Measurements from ENCODE around the gene SRGAP3.

Gene SRGAP3

DNA sequence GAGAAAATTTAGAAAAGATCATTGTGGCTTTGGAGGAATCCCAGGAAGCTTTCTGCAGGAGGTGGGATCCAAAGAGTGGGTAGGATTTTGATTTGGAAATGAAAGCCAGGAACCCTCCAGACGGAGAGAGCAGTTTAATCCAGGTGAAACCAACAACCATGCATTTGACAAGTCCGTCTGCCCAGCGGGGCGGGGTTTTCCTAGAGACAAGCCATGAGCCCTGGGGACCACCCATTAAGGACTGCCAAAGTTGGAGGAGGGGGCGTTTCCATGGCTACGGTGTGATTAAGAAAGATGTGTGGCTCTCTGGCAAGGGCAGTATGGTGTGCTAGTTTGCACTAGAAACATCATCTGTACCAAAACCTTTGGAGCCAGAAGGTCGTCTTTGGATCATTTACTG, 53.4 kb downstream of the SRGAP3 start:
- Histone ChIP-seq H3K4me1 (ENCODE audit: control insufficient read depth, insufficient read depth, low read length) (peaks cover 19% of the 10 kb centered on the region), H3K27me3 (ENCODE audit: control insufficient read depth, insufficient read depth, low read length) (no peaks in the 10 kb centered on the region), H3K9me3 (ENCODE audit: control insufficient read depth, insufficient read depth, low read length) (no peaks in the 10 kb centered on the region), H3K4me3 (ENCODE audit: low read depth, low read length) (no peak overlapping the region), H3K9ac (ENCODE audit: low read depth, low read length) (no peak overlapping the region), H3K36me3 (ENCODE audit: control insufficient read depth, insufficient read depth, low read length) (no peaks in the 10 kb centered on the region)

DNA sequence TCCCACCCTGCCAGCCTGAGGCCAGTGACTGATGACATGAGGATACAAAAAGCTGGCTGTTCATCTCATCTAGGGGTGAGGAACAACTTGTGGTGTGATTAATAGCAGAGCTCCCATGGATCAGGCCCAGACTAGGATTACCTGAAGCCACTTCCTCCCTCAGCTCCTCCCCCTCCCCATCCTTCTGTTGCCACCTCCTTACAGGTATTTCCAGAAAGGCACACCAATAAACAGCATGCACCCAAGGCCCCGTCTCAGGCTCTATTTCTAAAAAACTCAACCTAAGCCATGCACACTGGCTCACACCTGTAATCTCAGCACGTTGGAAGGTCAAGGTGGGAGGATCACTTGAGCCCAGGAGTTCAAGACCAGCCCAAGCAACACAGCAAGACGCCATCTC, 54.1 kb downstream of the SRGAP3 start:
- H3K27me3 ChIP-seq (ENCODE audit: control insufficient read depth, insufficient read depth, low read length), result no peaks in the 10 kb centered on the region
- peaks cover 19% of the 10 kb centered on the region for H3K4me1 ChIP-seq (ENCODE audit: control insufficient read depth, insufficient read depth, low read length)
- H3K4me3 ChIP-seq (ENCODE audit: low read depth, low read length), result no peak overlapping the region
- no peaks in the 10 kb centered on the region for H3K36me3 ChIP-seq (ENCODE audit: control insufficient read depth, insufficient read depth, low read length)
- H3K9ac ChIP-seq (ENCODE audit: low read depth, low read length), result no peak overlapping the region
- H3K9me3 ChIP-seq (ENCODE audit: control insufficient read depth, insufficient read depth, low read length), result no peaks in the 10 kb centered on the region

DNA sequence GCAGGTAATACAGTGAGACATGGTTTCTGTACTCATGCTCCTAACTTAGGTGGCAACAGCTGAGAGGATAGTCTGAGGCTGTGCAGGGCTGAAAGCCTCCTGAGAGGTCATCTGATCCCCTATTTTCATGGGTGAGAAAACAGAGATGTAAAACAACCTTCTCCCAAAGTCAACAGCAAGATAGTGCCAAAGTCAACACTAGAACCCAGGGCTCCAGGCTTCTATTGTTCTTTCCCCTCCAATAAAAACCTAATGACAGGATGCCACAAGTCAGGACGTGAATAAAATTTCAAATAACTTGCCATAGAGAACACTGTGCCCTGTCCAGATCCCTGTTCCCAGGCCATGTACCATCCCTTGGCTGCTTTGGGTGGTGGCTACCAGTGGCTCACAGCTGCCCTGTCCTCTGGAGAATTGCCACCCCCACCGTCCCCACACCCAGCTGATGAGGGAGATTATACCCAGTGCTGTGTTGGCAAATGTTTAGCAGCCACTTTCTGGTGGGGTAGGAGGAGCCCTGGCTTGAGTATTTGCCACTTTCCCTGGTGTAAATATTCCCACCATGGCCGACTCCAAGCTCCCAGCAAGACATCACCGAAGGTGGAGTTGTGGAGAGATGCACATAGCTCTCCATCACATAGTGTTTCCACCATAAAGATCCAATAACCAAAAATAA, 54.8 kb downstream of the SRGAP3 start:
- Histone ChIP-seq H3K36me3 (ENCODE audit: control insufficient read depth, insufficient read depth, low read length) (no peaks in the 10 kb centered on the region), H3K4me1 (ENCODE audit: control insufficient read depth, insufficient read depth, low read length) (peaks cover 19% of the 10 kb centered on the region), H3K4me3 (ENCODE audit: low read depth, low read length) (no peak overlapping the region), H3K9me3 (ENCODE audit: control insufficient read depth, insufficient read depth, low read length) (no peaks in the 10 kb centered on the region), H3K9ac (ENCODE audit: low read depth, low read length) (no peak overlapping the region), H3K27me3 (ENCODE audit: control insufficient read depth, insufficient read depth, low read length) (no peaks in the 10 kb centered on the region)

- peaks cover 10% of the 10 kb centered on the region for H3K4me1 ChIP-seq (ENCODE audit: control insufficient read depth, insufficient read depth, low read length)
- H3K27me3 ChIP-seq (ENCODE audit: control insufficient read depth, insufficient read depth, low read length), result no peaks in the 10 kb centered on the region
- no peak overlapping the region for H3K9ac ChIP-seq (ENCODE audit: low read depth, low read length)
- H3K36me3 ChIP-seq (ENCODE audit: control insufficient read depth, insufficient read depth, low read length), result no peaks in the 10 kb centered on the region
- H3K9me3 ChIP-seq (ENCODE audit: control insufficient read depth, insufficient read depth, low read length), result no peaks in the 10 kb centered on the region
- no peak overlapping the region for H3K4me3 ChIP-seq (ENCODE audit: low read depth, low read length)
Observed at GRCh38 chr3:9193633-9194195, 55.7 kb downstream of the SRGAP3 start.

- H3K27me3 ChIP-seq (ENCODE audit: control insufficient read depth, insufficient read depth, low read length), result no peaks in the 10 kb centered on the region
- no peak overlapping the region for H3K9ac ChIP-seq (ENCODE audit: low read depth, low read length)
- no peaks in the 10 kb centered on the region for H3K36me3 ChIP-seq (ENCODE audit: control insufficient read depth, insufficient read depth, low read length)
- peaks cover 6% of the 10 kb centered on the region for H3K4me1 ChIP-seq (ENCODE audit: control insufficient read depth, insufficient read depth, low read length)
- no peaks in the 10 kb centered on the region for H3K9me3 ChIP-seq (ENCODE audit: control insufficient read depth, insufficient read depth, low read length)
- H3K4me3 ChIP-seq (ENCODE audit: low read depth, low read length), result no peak overlapping the region
Observed at GRCh38 chr3:9193211-9193610, 56.2 kb downstream of the SRGAP3 start.

GRCh38 chr3:9192248-9193025, 57.0 kb downstream of the SRGAP3 start:
- Histone ChIP-seq H3K4me3 (ENCODE audit: low read depth, low read length) (no peak overlapping the region), H3K27me3 (ENCODE audit: control insufficient read depth, insufficient read depth, low read length) (no peaks in the 10 kb centered on the region), H3K4me1 (ENCODE audit: control insufficient read depth, insufficient read depth, low read length) (peaks cover 6% of the 10 kb centered on the region), H3K36me3 (ENCODE audit: control insufficient read depth, insufficient read depth, low read length) (no peaks in the 10 kb centered on the region), H3K9ac (ENCODE audit: low read depth, low read length) (no peak overlapping the region), H3K9me3 (ENCODE audit: control insufficient read depth, insufficient read depth, low read length) (no peaks in the 10 kb centered on the region)

DNA sequence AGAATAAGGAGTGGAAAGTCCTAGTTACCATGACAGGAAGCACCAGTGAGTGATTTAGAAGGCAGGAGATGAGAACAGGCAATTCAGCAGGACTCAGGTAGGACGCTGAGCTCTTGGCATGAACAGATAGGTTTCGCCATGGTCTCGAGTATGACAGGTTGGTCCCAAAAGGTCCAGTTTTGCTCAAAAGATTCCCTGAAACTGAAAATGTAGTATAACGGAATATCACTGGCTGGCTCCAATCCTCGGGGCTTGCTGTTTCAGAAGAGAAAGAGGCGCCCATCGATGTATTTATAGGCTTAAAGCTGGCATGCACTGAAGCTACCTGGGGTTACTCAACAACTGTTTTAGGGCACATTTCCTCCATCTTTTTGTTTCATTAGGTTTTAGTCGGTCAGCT, 59.2 kb downstream of the SRGAP3 start:
- Histone ChIP-seq H3K36me3 (ENCODE audit: control insufficient read depth, insufficient read depth, low read length) (no peaks in the 10 kb centered on the region), H3K27me3 (ENCODE audit: control insufficient read depth, insufficient read depth, low read length) (no peaks in the 10 kb centered on the region), H3K9ac (ENCODE audit: low read depth, low read length) (no peak overlapping the region), H3K9me3 (ENCODE audit: control insufficient read depth, insufficient read depth, low read length) (no peaks in the 10 kb centered on the region), H3K4me1 (ENCODE audit: control insufficient read depth, insufficient read depth, low read length) (no peaks in the 10 kb centered on the region), H3K4me3 (ENCODE audit: low read depth, low read length) (no peak overlapping the region)

- H3K27me3 ChIP-seq (ENCODE audit: control insufficient read depth, insufficient read depth, low read length), result no peaks in the 10 kb centered on the region
- no peaks in the 10 kb centered on the region for H3K9me3 ChIP-seq (ENCODE audit: control insufficient read depth, insufficient read depth, low read length)
- H3K4me1 ChIP-seq (ENCODE audit: control insufficient read depth, insufficient read depth, low read length), result peaks cover 9% of the 10 kb centered on the region
- no peak overlapping the region for H3K9ac ChIP-seq (ENCODE audit: low read depth, low read length)
- H3K36me3 ChIP-seq (ENCODE audit: control insufficient read depth, insufficient read depth, low read length), result no peaks in the 10 kb centered on the region
- no peak overlapping the region for H3K4me3 ChIP-seq (ENCODE audit: low read depth, low read length)
Observed at GRCh38 chr3:9188583-9188982, 60.9 kb downstream of the SRGAP3 start.

- H3K27me3 ChIP-seq (ENCODE audit: control insufficient read depth, insufficient read depth, low read length), result no peaks in the 10 kb centered on the region
- no peaks in the 10 kb centered on the region for H3K9me3 ChIP-seq (ENCODE audit: control insufficient read depth, insufficient read depth, low read length)
- no peak overlapping the region for H3K9ac ChIP-seq (ENCODE audit: low read depth, low read length)
- peaks cover 9% of the 10 kb centered on the region for H3K4me1 ChIP-seq (ENCODE audit: control insufficient read depth, insufficient read depth, low read length)
- no peak overlapping the region for H3K4me3 ChIP-seq (ENCODE audit: low read depth, low read length)
- H3K36me3 ChIP-seq (ENCODE audit: control insufficient read depth, insufficient read depth, low read length), result no peaks in the 10 kb centered on the region
Observed at GRCh38 chr3:9185701-9186100, 63.7 kb downstream of the SRGAP3 start.

DNA sequence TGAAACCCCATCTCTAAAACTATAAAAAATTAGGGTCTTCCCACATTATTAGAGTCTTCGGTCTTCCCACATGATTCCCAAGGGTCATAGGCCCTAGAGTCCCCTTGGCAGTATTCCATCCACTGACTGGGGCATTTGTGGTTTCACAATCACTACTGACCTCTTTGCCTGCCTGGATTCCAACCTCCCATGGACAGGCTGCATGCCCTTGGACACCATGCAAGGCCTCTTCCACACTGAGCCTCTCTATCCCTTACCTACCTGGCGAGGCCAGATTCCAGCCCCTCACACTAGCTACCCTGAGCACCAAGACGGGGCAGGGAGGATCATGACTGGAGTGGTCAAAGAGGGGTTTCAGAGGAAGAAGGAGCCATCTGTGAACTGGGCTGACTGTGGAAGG, 64.4 kb downstream of the SRGAP3 start:
- Histone ChIP-seq H3K4me3 (ENCODE audit: low read depth, low read length) (no peak overlapping the region), H3K9me3 (ENCODE audit: control insufficient read depth, insufficient read depth, low read length) (no peaks in the 10 kb centered on the region), H3K4me1 (ENCODE audit: control insufficient read depth, insufficient read depth, low read length) (peaks cover 9% of the 10 kb centered on the region), H3K36me3 (ENCODE audit: control insufficient read depth, insufficient read depth, low read length) (no peaks in the 10 kb centered on the region), H3K9ac (ENCODE audit: low read depth, low read length) (no peak overlapping the region), H3K27me3 (ENCODE audit: control insufficient read depth, insufficient read depth, low read length) (no peaks in the 10 kb centered on the region)

DNA sequence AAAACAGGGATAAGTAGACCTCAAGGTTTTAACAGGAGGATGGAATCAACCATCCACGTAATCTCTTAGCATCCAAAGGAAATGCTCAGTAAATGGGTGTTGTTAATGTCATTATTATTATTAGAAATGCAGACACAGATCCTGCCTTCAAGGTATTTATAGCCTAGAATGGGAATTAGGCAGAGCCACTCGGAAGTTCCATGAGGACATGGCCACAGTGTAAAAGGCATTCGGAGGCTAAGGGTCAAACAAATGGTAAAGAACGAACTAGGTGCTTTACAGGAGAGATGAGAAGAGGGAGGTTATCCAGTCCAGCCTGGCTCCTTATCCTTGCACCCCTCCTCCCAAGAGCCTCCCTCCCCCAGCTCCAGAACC, 65.0 kb downstream of the SRGAP3 start:
- Histone ChIP-seq H3K27me3 (ENCODE audit: control insufficient read depth, insufficient read depth, low read length) (no peaks in the 10 kb centered on the region), H3K9me3 (ENCODE audit: control insufficient read depth, insufficient read depth, low read length) (no peaks in the 10 kb centered on the region), H3K4me3 (ENCODE audit: low read depth, low read length) (no peak overlapping the region), H3K36me3 (ENCODE audit: control insufficient read depth, insufficient read depth, low read length) (no peaks in the 10 kb centered on the region), H3K9ac (ENCODE audit: low read depth, low read length) (no peak overlapping the region), H3K4me1 (ENCODE audit: control insufficient read depth, insufficient read depth, low read length) (peaks cover 9% of the 10 kb centered on the region)
